Body of pancreas (tissue), 4 donors: ENCODE results near the gene CDH12. TPM values are rescaled to one million over a fixed set of nuclear protein-coding genes. Genes with fewer than 3 reads are reported as not detected.
A peak's percentile ranks its signal among the peaks of the same experiment; 100 is the strongest.

ENCODE experiments used
- ATAC-seq: fragments of 150-250 bp; one replicate; pipeline ENCODE4 v1.9.1; 2016
- DNase-seq, 4 donors: peaks; one replicate each; pipeline ENCODE4 v3.0.0-alpha.2; 2019
- H3K27ac ChIP-seq, 4 donors: fragments of 200-600 bp; sonication (generic); 1 replicate in 3 of 4; 2 replicates in 1 of 4; pipeline versions ENCODE4 v1.5.1 to v1.6.1; 2016 to 2019; ENCODE audit warnings: mild to moderate bottlenecking in 1 of 4, mixed read lengths in 1 of 4, moderate library complexity in 1 of 4
- H3K27me3 ChIP-seq, 2 donors: fragments of 200-600 bp; sonication (generic); one replicate each; pipeline ENCODE4 v1.6.0; 2016; ENCODE audit warnings: mild to moderate bottlenecking in 1 of 2
- H3K36me3 ChIP-seq, 2 donors: fragments of 200-600 bp; sonication (generic); replicated peaks in 1 of 2; 2 replicates each; pipeline ENCODE4 v1.5.1; 2016; ENCODE audit warnings: low read depth in 2 of 2; ENCODE audit not compliant: insufficient read depth in 1 of 2
- H3K4me1 ChIP-seq: fragments of 200-600 bp; sonication (generic); one replicate; pipeline ENCODE4 v1.6.0; 2016
- H3K4me3 ChIP-seq, 2 donors: fragments of 200-600 bp; sonication (generic); 1 replicate in 1 of 2; 2 replicates in 1 of 2; pipeline ENCODE4 v1.5.1; 2016 to 2019
- H3K9me3 ChIP-seq, 3 donors: fragments of 200-600 bp; sonication (generic); 1 replicate in 2 of 3; 2 replicates in 1 of 3; pipeline ENCODE4 v1.5.1; 2016
- POLR2A ChIP-seq, 3 donors: fragments of 450-650 bp; IDR thresholded peaks; one replicate each; pipeline ENCODE4 v1.6.1; 2016; ENCODE audit warnings: antibody characterized with exemption in 3 of 3, mild to moderate bottlenecking in 2 of 3
- WGBS, 2 donors: methylation state at CpG; one replicate each; pipeline ENCODE4 v1.1.5; 2017; 5-methylcytosine and 5-hydroxymethylcytosine counted together
- intact Hi-C: fragments of 100-400 bp; cut with DNase I; formaldehyde crosslinking; loops from one replicate; pipeline ENCODE4 v1.15.1; 2023
- total RNA-seq, 2 donors: library from RNA; depleted of rRNA; stranded (reverse); fragments of >200 nt; gene quantifications; one replicate each; pipeline ENCODE4 v1.1.0, GENCODE V29; 2016
- TF ChIP-seq, protein P1 (sequence below), 7 experiments: fragments of 450-650 bp in 4 of 7; fragments of 200-600 bp in 3 of 7; sonication (generic) in 3 of 7; IDR thresholded peaks; one replicate each; pipeline ENCODE4 v1.5.1; 2016 to 2019; ENCODE audit warnings: antibody characterized with exemption in 7 of 7

Gene CDH12
- total RNA-seq, 2 donors from 2014 or later: not detected

DNA sequence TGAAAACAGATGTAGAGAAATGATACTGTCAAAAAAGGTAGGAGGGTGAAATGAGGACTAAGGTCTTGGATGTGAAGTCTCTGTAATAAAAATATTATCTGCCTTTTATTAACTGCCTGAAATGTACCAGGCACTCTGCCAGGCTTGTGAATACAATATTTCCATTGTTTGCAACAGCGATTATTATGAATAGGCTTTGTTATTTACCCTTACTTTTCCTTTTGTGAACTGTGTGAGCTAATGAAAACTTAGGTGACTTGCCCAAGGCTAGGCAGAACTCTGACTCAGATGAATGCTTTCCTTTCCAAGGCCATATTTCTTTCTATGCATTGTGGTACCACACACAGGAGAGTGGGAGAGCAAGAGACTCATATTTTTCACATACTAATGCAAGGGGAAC is 204.1 kb downstream of the CDH12 start:
- ATAC-seq (peak; percentile 78), DNase-seq (peak in 3 of 4 donors; percentile 25 to 48 (median 46))
- 16 to 24% methylated on average over 1 of the region's 1 CpG for WGBS, 2 donors
- no peak for TF ChIP-seq POLR2A (IDR thresholded peaks at IDR 0.05)
- TF ChIP-seq, protein P1, sequence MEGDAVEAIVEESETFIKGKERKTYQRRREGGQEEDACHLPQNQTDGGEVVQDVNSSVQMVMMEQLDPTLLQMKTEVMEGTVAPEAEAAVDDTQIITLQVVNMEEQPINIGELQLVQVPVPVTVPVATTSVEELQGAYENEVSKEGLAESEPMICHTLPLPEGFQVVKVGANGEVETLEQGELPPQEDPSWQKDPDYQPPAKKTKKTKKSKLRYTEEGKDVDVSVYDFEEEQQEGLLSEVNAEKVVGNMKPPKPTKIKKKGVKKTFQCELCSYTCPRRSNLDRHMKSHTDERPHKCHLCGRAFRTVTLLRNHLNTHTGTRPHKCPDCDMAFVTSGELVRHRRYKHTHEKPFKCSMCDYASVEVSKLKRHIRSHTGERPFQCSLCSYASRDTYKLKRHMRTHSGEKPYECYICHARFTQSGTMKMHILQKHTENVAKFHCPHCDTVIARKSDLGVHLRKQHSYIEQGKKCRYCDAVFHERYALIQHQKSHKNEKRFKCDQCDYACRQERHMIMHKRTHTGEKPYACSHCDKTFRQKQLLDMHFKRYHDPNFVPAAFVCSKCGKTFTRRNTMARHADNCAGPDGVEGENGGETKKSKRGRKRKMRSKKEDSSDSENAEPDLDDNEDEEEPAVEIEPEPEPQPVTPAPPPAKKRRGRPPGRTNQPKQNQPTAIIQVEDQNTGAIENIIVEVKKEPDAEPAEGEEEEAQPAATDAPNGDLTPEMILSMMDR (IDR thresholded peaks at IDR 0.05): no peak
- H3K9me3 ChIP-seq: no peaks in the 10 kb centered on the region
- no peaks in the 10 kb centered on the region for H3K27me3 ChIP-seq
- intact Hi-C loops: no loop called here
- H3K4me3 ChIP-seq: no peak overlapping the region
- no peaks in the 10 kb centered on the region for H3K4me1 ChIP-seq
- peak overlapping the region in 3 of 4 donors; percentile 22 to 49 (median 48) for H3K27ac ChIP-seq
- no peaks in the 10 kb centered on the region for H3K36me3 ChIP-seq

DNA sequence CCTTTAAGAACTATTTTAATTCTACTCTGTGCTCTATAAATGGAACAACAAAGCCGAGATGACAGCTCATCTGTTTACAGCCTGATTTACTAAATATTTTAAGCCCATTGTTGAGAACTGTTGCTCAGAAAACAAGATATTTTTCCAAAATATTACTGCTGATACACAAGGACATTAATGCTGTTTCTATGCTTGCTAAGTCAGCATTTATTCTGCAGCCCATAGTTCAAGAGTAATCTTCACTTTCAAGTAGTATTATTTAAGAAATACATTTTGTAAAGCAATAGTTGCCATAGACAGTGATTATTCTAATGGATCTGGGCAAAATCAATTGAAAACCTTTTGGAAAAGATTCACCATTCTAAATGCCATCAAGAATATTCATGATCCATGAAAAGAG is 208.3 kb downstream of the CDH12 start:
- intact Hi-C loops: no loop called here
- Histone ChIP-seq H3K36me3 (no peaks in the 10 kb centered on the region), H3K27me3 (no peaks in the 10 kb centered on the region), H3K4me1 (no peaks in the 10 kb centered on the region), H3K27ac (no peak overlapping the region), H3K4me3 (no peak overlapping the region), H3K9me3 (no peaks in the 10 kb centered on the region)
- 40 to 47% methylated on average over 1 of the region's 1 CpG for WGBS, 2 donors
- DNase-seq: no peak
- TF ChIP-seq, protein P1 (IDR thresholded peaks at IDR 0.05): no peak
- no peak for TF ChIP-seq POLR2A (IDR thresholded peaks at IDR 0.05)
- ATAC-seq: no peak

DNA sequence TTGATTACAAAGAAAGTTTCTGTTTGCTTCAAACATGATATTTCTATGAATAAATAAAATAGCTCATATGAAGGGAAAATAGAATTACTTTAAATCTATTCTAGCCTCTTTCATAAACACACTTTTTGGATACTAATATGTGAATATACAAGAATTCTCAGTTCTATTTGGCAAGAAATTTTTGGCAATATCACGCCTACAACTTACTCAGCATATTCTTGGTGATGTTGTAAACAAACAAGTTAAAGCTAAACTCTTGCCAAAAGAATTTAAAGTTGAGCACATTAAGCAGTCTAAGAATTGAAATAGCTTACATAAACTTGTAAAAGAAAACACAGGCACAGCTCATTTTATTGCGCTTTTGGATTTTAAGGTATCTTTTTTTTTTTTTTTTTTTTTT is 209.8 kb downstream of the CDH12 start:
- DNase-seq: no peak
- intact Hi-C loops: no loop called here

DNA sequence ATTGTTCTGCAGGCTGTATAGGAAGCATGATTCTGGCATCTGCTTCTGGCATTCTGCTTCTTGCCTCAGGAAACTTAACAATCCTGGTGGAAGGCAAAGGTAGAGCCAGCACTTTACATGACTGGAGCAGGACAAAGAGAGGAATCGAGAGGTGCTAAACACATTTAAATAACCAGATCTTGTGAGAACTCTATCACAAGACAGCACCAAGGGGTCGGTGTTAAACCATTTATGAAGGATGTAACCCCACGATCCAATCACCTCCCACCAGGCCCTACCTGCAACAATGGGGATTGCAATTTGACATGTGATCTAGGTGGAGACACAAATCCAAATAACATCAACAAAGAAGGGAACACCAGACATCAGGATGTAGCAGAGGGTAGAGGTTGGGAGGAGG is 221.5 kb downstream of the CDH12 start:
- ATAC-seq: no peak
- no peak for DNase-seq
- Histone ChIP-seq H3K27ac (no peak overlapping the region), H3K4me1 (no peaks in the 10 kb centered on the region), H3K4me3 (no peak overlapping the region), H3K36me3 (no peaks in the 10 kb centered on the region), H3K27me3 (no peaks in the 10 kb centered on the region), H3K9me3 (no peaks in the 10 kb centered on the region)
- no peak for TF ChIP-seq POLR2A (IDR thresholded peaks at IDR 0.05)
- TF ChIP-seq, protein P1 (IDR thresholded peaks at IDR 0.05): no peak
- WGBS, 2 donors: 30 to 43% methylated on average over 3 of the region's 3 CpGs
- intact Hi-C loops: no loop called here

More for the DNA sequence above, 209.8 kb downstream of the CDH12 start:
- Histone ChIP-seq H3K36me3 (no peaks in the 10 kb centered on the region), H3K27ac (no peak overlapping the region), H3K4me3 (no peak overlapping the region), H3K27me3 (no peaks in the 10 kb centered on the region), H3K4me1 (no peaks in the 10 kb centered on the region), H3K9me3 (no peaks in the 10 kb centered on the region)
- no peak for ATAC-seq
- TF ChIP-seq, protein P1 (IDR thresholded peaks at IDR 0.05): no peak
- no peak for TF ChIP-seq POLR2A (IDR thresholded peaks at IDR 0.05)
- WGBS, 2 donors: 76 to 78% methylated on average over 2 of the region's 2 CpGs

DNA sequence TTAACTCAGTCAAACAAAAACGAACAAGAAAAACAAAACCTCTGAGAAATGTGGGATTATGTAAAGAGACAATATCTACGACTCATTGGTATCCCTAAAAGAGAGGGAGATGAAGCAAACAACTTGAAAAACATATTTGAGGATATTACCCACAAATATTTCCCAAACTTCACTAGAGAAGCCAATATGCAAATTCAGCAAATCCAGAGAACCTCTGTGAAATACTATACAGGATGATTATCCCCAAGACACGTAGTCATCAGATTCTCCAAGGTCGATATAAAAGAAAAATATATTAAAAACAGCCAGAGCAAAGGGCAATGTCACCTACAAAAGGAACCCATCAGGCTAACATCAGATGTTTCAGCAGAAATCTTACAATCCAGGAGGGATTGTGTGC is 226.1 kb downstream of the CDH12 start:
- Histone ChIP-seq H3K27ac (no peak overlapping the region), H3K36me3 (no peaks in the 10 kb centered on the region), H3K4me3 (no peak overlapping the region), H3K27me3 (no peaks in the 10 kb centered on the region), H3K9me3 (no peaks in the 10 kb centered on the region), H3K4me1 (no peaks in the 10 kb centered on the region)
- no peak for ATAC-seq
- DNase-seq: no peak
- TF ChIP-seq, protein P1 (IDR thresholded peaks at IDR 0.05): no peak
- no peak for TF ChIP-seq POLR2A (IDR thresholded peaks at IDR 0.05)
- WGBS, 2 donors: 64 to 68% methylated on average over 4 of the region's 4 CpGs
- intact Hi-C loops: no loop called here
